GM19468 (cell line): ENCODE data around the gene C11orf65.
"Not testable (repeated sequence)": the region's sequence is repeated elsewhere in the genome, so short reads cannot be mapped to it uniquely, and the experiment has no call there.

ENCODE experiments used
- ATAC-seq: cut with Tn5 transposase; IDR thresholded peaks from one replicate; pipeline ENCODE4 v1.9.1; 2021; ENCODE audit warnings: mild to moderate bottlenecking, moderate library complexity, moderate number of reproducible peaks; ENCODE audit not compliant: unreplicated experiment; ENCODE audit errors: extremely low read depth

Gene C11orf65

DNA sequence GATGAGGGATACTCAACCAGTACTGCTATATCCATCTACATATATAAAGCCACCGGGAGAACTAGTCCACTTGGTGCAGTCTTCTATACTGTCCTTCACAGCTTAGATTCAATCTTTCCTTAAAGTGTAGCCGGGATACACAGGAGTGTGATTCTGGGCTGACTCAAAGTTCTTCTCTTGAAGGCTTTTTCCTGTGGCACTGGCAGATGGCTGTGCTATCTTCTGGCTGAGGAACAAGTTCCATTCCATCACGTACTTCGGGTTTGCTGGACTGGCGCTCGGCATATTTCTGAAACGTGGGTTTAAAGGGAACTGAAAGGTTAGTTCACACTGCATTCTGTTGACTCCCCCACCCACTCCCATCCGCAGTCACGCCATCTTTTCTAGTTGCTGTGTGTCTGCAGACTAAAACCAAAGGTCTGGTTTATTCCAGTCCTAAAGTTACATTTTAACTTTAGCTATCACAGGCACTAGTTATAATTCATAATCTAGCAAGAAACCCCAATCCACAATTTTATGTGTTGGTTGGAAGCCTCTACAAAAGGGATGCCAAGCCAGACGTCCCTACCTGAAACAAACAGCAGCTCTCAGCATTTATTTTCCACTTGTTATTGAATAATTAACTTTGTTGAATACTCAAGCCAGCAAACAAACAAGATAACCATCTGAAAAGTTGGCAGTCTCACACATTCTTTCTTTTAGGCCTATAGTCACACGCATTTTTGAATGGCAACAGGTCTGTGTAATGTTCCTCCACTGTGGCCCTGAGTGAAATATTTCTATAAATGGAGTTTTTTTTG lies 7.5 kb upstream of the C11orf65 start:
- no peak for ATAC-seq

DNA sequence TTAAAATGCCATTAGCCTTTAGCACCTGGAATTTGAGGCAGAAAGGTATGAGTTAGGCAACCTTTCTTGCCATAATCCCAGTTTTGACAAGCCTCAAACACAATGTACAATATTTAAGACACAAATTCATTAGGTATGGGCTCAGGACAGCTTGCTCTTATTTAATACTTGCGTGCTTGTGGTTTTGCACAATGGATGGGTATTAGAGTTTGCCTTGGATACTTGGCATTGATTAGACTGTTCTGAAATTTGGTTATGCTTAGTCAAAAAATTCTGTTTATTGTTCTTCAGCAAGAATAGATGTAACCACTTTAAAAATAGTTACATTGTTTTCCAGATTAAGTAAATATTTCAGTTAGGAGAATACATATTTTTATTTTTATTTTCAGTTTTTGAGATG lies 5.4 kb upstream of the C11orf65 start:
- ATAC-seq: no peak

DNA sequence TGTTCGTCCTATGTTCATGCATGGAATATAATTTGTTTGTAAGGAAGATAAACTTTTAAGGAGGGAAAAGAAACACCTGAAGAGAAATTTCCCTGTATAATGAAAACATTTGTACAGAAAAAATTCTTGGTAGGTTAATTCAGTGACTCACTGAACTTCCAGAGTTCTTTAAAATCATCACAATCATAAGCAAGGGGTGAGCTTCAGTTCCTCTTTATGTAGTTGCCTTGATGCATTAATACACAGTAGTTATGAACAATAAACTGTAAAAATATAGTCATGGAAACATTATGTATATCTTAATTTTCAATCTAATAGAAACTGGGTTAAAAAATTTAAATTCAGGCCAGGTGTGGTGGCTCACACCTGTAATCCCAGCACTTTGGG lies 1.1 kb upstream of the C11orf65 start:
- no peak for ATAC-seq

DNA sequence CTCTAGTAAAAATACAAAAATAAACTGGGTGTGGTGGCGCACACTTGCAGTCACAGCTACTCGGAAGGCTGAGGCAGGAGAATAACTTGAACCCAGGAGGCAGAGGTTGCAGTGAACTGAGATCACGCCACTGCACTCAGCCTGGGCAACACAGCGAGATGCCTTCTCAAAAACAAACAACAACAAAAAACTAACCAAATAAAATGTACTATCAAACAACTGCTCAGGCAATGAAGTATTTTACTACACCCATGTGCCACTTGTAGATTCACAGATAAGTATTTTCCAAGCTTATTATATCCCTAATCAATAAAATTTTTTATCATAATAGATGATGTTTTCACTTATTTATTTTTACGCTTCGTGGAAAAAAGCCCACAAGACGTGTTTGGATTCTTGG lies 924 bp downstream of the C11orf65 start:
- no peak for ATAC-seq

DNA sequence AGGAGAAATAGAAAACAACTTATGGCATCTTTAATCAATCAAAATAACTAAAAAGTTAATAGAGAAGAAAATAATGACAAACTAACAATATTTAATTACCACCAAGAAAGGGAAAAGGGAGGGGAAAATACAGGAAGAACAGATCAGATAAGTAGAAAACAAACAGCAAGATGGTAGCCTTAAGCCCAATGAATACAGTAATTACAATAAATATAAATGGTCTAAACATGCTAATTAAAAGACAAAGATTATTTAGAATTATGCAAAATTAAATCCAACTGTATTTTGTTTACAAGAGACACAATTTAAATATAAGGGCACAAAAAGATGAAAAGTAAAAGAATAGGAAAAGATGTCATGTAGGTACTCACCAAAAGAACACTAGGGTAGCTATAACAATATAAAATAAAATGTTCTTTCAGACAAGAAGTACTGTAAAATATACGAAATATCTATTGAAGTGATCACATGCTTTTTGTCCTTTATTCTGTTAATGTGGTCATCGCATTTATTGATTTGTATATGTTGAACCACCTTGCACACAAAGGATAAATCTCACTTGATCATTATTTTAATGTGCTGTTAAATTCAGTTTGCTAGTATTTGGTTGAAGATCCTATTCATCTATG lies 14.0 kb downstream of the C11orf65 start:
- ATAC-seq: no peak

DNA sequence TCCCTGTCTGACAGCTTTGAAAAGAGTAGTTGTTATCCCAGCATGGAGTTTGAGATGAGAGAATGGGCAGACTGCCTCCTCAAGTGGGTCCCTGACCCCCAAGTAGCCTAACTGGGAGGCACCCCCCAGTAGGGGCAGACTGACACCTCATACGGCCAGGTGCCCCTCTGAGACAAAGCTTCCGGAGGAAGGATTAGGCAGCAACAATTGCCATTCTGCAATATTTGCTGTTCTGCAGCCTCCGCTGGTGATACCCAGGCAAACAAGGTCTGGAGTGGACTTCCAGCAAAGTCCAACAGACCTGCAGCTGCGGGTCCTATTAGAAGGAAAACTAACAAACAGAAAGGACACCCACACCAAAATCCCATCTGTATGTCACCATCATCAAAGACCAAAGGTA lies 25.9 kb downstream of the C11orf65 start:
- ATAC-seq: not testable (repeated sequence)

DNA sequence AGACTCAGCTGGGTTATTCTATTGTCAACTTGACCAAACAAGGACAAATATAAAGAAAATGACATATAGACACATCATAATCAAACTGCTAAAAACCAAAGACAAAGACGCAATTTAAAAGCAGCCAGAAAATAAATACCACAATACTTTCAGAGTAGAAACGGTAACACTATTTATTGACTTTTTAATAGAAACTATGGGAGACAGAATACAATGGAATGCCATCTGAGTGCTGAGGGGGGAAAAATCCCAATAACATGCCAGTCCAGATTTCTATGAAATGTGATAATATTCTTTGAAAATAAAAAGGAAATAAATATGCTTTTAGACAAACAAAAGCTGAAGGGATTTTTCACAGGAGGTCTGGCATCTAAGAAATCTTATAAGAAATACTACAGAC lies 30.7 kb downstream of the C11orf65 start:
- ATAC-seq: no peak

DNA sequence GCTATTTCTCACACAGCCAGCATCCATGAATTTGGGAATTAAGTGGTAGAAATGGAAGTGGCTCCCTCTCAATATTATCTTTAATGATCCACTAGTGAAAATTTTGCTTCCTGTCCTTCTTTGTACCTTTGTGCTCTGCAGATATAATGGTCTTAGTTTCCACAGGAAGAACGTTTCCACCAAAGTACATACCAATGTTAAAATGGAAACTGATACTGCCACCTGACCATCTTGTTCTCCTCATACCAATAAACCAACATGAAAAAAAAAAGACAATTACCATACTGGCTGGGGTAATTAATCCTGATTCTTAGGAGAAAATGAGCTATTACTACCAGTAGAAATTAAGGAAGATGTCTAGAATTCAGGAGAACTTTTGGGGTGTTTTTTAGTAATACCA lies 32.3 kb downstream of the C11orf65 start:
- no peak for ATAC-seq

DNA sequence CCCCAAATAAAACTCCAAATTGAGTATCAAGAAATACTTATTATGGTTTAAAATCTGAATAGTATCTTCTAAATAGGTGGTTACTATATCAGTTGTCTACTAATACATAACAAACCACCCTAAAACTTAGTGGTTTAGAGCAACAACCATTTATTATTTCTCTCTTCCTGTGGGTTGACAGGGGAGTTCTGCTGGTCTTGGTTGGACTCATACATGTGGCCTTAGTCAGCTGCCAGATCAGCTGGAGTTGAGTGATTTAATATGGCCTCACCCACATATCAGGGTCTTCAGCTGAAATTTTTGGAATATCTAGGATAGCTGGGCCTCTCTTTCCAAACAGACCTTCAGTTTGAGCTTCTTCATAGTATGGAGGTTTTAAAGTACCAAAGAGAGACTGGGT lies 34.5 kb downstream of the C11orf65 start:
- ATAC-seq: no peak

DNA sequence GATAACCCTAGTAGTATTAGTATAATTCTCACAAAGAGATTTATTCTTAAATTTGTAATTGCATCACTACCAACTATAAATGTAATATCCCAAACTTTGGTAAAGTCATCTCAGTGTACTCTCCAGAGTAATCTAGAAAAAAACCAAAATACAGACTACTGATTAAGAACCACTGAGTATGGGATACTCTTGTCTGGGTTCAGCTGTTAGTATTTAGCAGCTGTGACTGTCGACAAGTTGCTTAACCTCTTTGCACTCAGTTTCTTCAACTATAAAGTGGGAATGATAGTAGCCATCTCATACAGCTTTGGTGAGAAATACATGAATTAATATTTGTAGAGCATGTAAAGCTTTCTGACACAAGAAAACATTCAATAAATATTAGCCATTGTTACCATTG lies 35.3 kb downstream of the C11orf65 start:
- ATAC-seq: no peak

DNA sequence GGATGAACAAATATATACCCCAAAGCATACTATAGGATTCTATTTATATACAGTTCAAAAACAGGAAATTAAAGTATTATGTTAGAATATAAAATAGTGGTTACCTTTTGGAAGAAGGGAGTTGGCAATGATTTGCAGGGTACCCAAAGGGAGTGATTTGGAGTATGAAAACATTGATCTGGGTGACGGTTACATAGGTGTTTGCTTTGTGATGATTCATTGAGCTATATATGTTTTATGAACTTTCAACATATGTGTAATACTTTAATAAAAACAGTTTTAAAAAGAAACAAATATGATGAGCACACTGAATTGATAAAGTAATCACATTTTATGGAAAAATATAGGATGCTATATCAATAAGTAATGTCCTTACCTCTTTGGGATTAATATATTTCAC lies 36.0 kb downstream of the C11orf65 start:
- ATAC-seq: no peak

DNA sequence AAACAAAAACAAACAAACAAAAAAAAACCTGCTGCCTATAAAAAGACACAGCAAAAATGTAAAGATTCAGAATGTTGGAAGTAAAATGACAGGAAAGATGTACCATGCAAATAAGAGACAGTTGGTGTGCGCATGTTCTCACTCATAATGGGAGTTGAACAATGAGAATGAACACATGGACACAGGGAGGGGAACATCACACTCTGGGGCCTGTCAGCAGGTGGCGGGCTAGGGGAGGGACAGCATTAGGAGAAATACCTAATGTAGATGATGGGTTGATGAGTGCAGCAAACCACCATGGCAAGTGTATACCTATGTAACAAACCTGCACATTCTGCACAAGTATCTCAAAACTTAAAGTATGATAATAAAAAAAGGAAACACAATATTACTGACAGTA lies 49.8 kb downstream of the C11orf65 start:
- ATAC-seq: not testable (repeated sequence)

DNA sequence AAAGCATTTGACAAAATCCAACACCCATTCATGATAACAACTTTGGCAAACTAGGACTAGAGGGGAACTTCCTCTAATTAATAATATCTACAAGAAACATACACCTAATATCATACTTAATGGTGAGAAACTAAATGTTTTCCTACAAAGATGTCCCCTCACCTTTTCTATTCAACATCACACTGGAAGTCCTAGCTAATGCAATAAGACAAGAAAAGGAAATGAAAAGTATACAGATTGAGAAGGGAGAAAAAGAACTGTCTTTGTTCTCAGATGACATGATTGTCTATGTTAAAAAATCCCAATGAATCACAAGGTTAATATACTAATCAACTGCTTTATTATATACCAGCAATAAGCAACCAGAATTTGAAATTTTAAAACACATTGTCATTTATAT lies 52.4 kb downstream of the C11orf65 start:
- no peak for ATAC-seq

DNA sequence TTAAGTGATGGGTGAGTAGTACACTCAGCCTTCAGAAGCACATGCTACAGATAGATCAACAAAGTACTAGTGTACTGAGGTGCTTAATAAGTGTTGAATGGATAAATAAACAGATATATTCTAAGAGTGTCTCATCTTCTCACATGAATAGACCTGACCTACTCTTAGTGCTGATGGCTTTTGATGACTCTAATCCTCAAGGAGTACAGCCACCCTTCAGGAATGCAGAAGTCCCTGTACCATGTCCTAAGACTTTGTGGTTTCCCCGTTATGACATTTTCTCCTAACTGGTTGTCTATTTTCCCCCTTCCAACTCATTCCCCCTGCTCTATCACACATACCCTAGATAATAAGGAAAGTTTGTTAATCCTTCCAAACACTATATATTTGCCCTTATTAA lies 61.6 kb downstream of the C11orf65 start:
- no peak for ATAC-seq

DNA sequence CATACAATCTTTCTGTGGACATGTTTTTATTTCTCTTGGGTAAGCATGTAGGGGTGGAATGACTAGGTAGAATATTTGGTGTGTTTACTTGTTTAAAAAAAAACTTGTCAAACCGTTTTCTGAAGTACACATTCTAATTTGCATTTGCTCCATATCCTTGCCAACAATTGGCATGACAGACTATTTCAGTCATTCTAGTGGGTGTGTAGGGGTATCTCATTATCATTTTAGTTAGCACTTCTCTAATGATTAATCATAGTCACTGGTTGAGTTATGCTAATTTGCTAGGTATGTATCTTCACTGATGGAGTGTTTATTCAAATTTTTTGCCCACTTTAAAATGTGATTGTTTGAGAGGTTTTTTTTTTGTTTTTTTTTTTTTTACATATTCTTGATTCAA lies 64.3 kb downstream of the C11orf65 start:
- ATAC-seq: no peak

DNA sequence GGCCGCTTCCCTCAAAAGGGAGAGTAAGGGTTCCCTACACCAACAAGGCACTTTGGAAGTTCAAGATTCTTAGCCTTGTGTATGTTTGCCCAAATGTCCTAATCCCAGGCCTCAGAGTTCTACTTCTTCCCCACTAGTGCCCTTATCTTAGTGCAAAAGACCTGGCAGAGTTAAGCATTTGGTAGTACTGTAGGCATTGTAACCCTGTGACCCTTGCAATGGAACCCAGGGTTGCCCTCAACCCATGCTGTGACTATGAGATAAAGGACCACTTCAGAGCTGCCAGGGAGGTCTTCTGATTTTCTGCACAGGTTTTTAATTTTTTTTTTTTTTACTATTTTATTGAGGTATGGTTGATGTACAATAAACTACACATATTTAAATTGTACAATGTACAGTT lies 65.1 kb downstream of the C11orf65 start:
- no peak for ATAC-seq

DNA sequence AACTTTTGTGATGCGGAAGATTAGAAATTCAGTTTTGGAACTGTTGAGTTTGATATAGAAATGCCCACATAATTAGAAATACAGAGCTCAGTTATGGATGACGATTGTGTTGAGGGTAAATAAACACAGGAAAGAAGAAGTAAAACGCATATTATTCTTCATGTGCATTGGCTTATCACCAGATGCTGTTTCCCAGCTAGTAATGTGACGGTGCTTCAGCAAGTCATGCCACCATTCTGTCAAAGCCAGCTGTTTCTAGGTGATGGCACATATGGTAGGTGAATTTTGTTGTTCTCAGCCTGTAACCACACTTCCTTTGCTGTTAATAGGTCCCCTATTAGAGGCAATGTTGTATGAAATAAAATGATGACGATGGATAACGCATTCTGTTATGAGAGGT lies 68.9 kb downstream of the C11orf65 start:
- ATAC-seq: no peak

DNA sequence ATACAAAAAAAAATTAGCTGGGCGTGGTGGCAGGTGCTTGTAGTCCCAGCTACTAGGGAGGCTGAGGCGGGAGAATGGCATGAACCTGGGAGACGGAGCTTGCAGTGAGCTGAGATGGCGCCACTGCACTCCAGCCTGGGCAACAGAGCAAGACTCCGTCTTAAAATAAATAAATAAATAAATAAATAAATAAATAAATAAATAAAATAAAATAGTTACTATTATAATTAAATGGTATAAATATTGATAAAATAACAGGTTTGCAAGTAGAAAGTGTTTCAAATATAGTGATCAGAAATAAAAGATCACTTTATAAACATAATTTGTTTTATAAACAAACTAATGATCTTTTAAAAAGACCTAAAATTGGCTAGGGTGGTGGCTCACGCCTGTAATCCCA lies 70.7 kb downstream of the C11orf65 start:
- ATAC-seq: not testable (repeated sequence)

DNA sequence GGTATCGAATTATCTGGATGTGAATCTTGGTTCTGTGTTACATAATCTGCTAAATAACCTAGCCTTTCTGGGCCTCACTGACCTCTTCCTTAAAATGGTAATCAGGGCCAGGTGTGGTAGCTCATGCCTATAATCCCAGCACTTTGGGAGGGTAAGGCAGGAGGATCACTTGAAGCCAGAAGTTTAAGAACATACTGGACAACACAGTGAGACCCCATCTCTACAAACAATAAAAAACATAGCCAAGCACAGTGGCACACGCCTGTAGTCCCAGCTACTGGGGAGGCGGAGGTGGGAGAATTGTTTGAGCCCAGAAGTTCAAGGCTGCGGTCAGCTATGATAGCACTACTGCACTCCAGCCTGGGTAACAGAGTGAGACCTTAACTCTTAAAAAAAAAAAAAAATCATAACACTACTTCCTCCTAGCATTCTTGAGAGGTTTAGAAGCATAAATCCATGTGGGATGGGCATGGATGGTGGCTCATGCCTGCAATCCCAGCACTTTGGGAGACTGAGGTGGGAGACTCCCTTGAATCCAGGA lies 72.5 kb downstream of the C11orf65 start:
- no peak for ATAC-seq

DNA sequence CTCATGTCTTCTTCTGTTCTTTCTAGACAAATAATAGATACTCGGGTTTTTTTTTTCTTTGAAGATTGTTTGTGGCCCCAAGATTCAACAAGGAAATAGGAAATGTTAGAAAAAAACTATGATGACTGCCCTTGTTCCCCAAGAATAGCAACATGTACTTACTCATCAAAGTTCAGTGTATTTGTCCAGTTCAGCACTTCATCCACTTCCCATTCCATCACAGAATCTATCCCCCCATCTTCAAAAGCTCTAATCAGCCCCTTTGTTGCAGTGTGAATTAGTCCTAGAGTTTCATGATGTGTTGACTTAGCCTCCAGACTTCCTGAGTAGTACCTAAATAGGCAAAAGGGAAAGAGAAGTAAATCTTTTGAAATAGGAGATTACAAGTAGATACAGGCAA lies 74.3 kb downstream of the C11orf65 start:
- no peak for ATAC-seq

DNA sequence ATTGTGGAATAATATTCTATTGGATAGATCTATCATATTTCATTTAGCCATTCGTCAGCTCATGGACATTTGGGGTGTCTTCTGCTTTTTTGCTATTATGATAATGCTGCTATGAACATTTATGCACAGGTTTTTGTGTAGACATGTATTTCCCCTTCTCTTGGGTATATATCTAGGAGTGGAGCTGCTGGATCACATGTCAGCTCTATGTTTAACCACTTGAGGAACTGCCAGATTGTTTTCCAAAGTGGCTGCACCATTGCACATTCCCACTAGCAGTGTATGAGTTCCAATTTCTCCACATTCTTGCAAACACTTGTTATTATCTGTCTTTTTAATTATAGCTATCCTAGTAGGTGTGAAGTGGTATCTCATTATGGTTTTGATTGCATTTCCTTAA lies 75.0 kb downstream of the C11orf65 start:
- ATAC-seq: no peak

DNA sequence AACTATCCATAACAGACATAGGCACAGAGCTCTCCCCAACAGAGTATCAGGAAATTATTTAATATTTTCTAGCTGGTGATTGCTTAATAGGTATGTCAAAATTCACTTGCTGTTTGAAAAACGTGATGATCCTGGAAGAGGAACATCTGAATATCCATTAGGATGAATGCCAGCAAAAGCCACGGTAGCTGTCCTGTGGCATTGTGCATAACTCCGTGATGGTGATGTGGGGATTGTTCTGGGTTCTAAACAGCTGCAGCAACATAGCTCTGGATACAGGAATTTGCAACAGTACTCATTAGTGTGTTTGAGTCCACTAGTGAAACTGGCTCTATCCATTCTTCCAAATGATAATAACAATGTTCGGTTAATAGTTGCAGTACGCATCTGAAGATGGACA lies 78.8 kb downstream of the C11orf65 start:
- ATAC-seq: no peak
